Measurements from ENCODE around the gene ROBO1. TPM values are rescaled to one million over a fixed set of nuclear protein-coding genes. Genes with fewer than 3 reads are reported as not detected.
A peak's percentile ranks its signal among the peaks of the same experiment; 100 is the strongest.

Gene ROBO1
- total RNA-seq, 1 donor from 2014 or later = 71.7 TPM

GRCh38 chr3:78911394-78911793, 856.4 kb downstream of the ROBO1 start:
- no peaks in the 10 kb centered on the region for H3K4me1 ChIP-seq (ENCODE audit: insufficient read depth, low read length)
- FAIRE-seq = no peak
- H3K79me2 ChIP-seq (ENCODE audit: insufficient read depth, low read length) = no peaks in the 10 kb centered on the region
- TF ChIP-seq CTCF (IDR thresholded peaks at IDR 0.05; ENCODE audit: insufficient read depth, low read depth, low read length) (no peak), EZH2 (IDR thresholded peaks at IDR 0.05; ENCODE audit: insufficient read depth, low read length) (no peak)
- Mint-ChIP-seq H3K27ac (ENCODE audit: unreplicated experiment) (no peak overlapping the region), H3K4me1 (ENCODE audit: low read depth, unreplicated experiment) (peaks cover 5% of the 10 kb centered on the region), H3K36me3 (ENCODE audit: low read depth, unreplicated experiment) (no peaks in the 10 kb centered on the region), H3K9me3 (ENCODE audit: unreplicated experiment) (no peaks in the 10 kb centered on the region), H3K4me3 (ENCODE audit: unreplicated experiment) (no peak overlapping the region), H3K27me3 (ENCODE audit: low read depth, unreplicated experiment) (no peaks in the 10 kb centered on the region)
- no peaks in the 10 kb centered on the region for H3K9me3 ChIP-seq (ENCODE audit: insufficient read depth, low read depth, low read length)
- no peaks in the 10 kb centered on the region for H3K36me3 ChIP-seq (ENCODE audit: insufficient read depth, low read length)
- no peak for DNase-seq (ENCODE audit: low read depth)
- no peak overlapping the region for H3K4me2 ChIP-seq (ENCODE audit: low read length)
- H4K20me1 ChIP-seq (ENCODE audit: insufficient read depth, low read length) = no peaks in the 10 kb centered on the region
- H3K27ac ChIP-seq (ENCODE audit: low read depth, low read length) = no peak overlapping the region
- no peak overlapping the region for H3K9ac ChIP-seq (ENCODE audit: low read length)
- H3K27me3 ChIP-seq (ENCODE audit: insufficient read depth, low read length) = no peaks in the 10 kb centered on the region
- no peak overlapping the region for H2AFZ ChIP-seq (ENCODE audit: low read depth, low read length)
- no peak overlapping the region for H3K4me3 ChIP-seq (ENCODE audit: insufficient read depth, low read depth, low read length)

GRCh38 chr3:78908236-78908635, 859.6 kb downstream of the ROBO1 start:
- H2AFZ ChIP-seq (ENCODE audit: low read depth, low read length) = no peak overlapping the region
- no peaks in the 10 kb centered on the region for H3K79me2 ChIP-seq (ENCODE audit: insufficient read depth, low read length)
- TF ChIP-seq CTCF (IDR thresholded peaks at IDR 0.05; ENCODE audit: insufficient read depth, low read depth, low read length) = no peak
- TF ChIP-seq EZH2 (IDR thresholded peaks at IDR 0.05; ENCODE audit: insufficient read depth, low read length) = no peak
- H3K9ac ChIP-seq (ENCODE audit: low read length) = no peak overlapping the region
- H4K20me1 ChIP-seq (ENCODE audit: insufficient read depth, low read length) = peaks cover 3% of the 10 kb centered on the region
- peak overlapping the region; percentile 41 for H3K27ac Mint-ChIP-seq (ENCODE audit: unreplicated experiment)
- FAIRE-seq (no peak), DNase-seq (ENCODE audit: low read depth) (no peak)
- no peak overlapping the region for H3K4me3 ChIP-seq (ENCODE audit: insufficient read depth, low read depth, low read length)
- H3K27ac ChIP-seq (ENCODE audit: low read depth, low read length) = no peak overlapping the region
- no peaks in the 10 kb centered on the region for H3K27me3 ChIP-seq (ENCODE audit: insufficient read depth, low read length)
- H3K4me1 Mint-ChIP-seq (ENCODE audit: low read depth, unreplicated experiment) = peaks cover 5% of the 10 kb centered on the region
- no peak overlapping the region for H3K4me3 Mint-ChIP-seq (ENCODE audit: unreplicated experiment)
- H3K4me2 ChIP-seq (ENCODE audit: low read length) = no peak overlapping the region
- no peaks in the 10 kb centered on the region for H3K36me3 Mint-ChIP-seq (ENCODE audit: low read depth, unreplicated experiment)
- no peaks in the 10 kb centered on the region for H3K36me3 ChIP-seq (ENCODE audit: insufficient read depth, low read length)
- H3K27me3 Mint-ChIP-seq (ENCODE audit: low read depth, unreplicated experiment) = no peaks in the 10 kb centered on the region
- H3K4me1 ChIP-seq (ENCODE audit: insufficient read depth, low read length) = no peaks in the 10 kb centered on the region
- H3K9me3 ChIP-seq (ENCODE audit: insufficient read depth, low read depth, low read length) = no peaks in the 10 kb centered on the region
- H3K9me3 Mint-ChIP-seq (ENCODE audit: unreplicated experiment) = no peaks in the 10 kb centered on the region

GRCh38 chr3:78907367-78907766, 860.4 kb downstream of the ROBO1 start:
- no peaks in the 10 kb centered on the region for H3K36me3 Mint-ChIP-seq (ENCODE audit: low read depth, unreplicated experiment)
- peaks cover 3% of the 10 kb centered on the region for H3K4me1 Mint-ChIP-seq (ENCODE audit: low read depth, unreplicated experiment)
- Histone ChIP-seq H3K36me3 (ENCODE audit: insufficient read depth, low read length) (no peaks in the 10 kb centered on the region), H3K27ac (ENCODE audit: low read depth, low read length) (no peak overlapping the region), H3K79me2 (ENCODE audit: insufficient read depth, low read length) (no peaks in the 10 kb centered on the region), H3K9ac (ENCODE audit: low read length) (no peak overlapping the region), H2AFZ (ENCODE audit: low read depth, low read length) (no peak overlapping the region), H3K4me3 (ENCODE audit: insufficient read depth, low read depth, low read length) (no peak overlapping the region), H3K4me1 (ENCODE audit: insufficient read depth, low read length) (no peaks in the 10 kb centered on the region), H3K9me3 (ENCODE audit: insufficient read depth, low read depth, low read length) (no peaks in the 10 kb centered on the region), H3K27me3 (ENCODE audit: insufficient read depth, low read length) (no peaks in the 10 kb centered on the region), H4K20me1 (ENCODE audit: insufficient read depth, low read length) (peaks cover 3% of the 10 kb centered on the region), H3K4me2 (ENCODE audit: low read length) (no peak overlapping the region)
- FAIRE-seq (peak; percentile 34), DNase-seq (ENCODE audit: low read depth) (no peak)
- no peak for TF ChIP-seq CTCF (IDR thresholded peaks at IDR 0.05; ENCODE audit: insufficient read depth, low read depth, low read length)
- no peak for TF ChIP-seq EZH2 (IDR thresholded peaks at IDR 0.05; ENCODE audit: insufficient read depth, low read length)
- no peaks in the 10 kb centered on the region for H3K9me3 Mint-ChIP-seq (ENCODE audit: unreplicated experiment)
- H3K27ac Mint-ChIP-seq (ENCODE audit: unreplicated experiment) = no peak overlapping the region
- no peak overlapping the region for H3K4me3 Mint-ChIP-seq (ENCODE audit: unreplicated experiment)
- H3K27me3 Mint-ChIP-seq (ENCODE audit: low read depth, unreplicated experiment) = no peaks in the 10 kb centered on the region
